HepG2 (cell line): ENCODE measurements around the gene MS4A2. TPM values are rescaled to one million over a fixed set of nuclear protein-coding genes. Genes with fewer than 3 reads are reported as not detected.

ENCODE experiments used
- ATAC-seq: fragments of 200-7000 bp; cut with Tn5 transposase; 3 replicates; pipeline ENCODE4 v1.9.1; 2020; ENCODE audit warnings: mild to moderate bottlenecking, moderate library complexity
- BruUV-seq: library from RNA; stranded (reverse); fragments of 400-500 nt; replicated peaks from 2 replicates; lab custom pipeline; 2021; lab: Mats Ljungman, UMichigan
- CTCF ChIA-PET: fragments of 300-600 bp; formaldehyde crosslinking; extraction: SDS; loops from one replicate; lab custom pipeline; 2021; ENCODE audit warnings: low total read pairs, inconsistent platforms, low intra/inter-chr PET ratio; lab: Yijun Ruan, JAX
- POLR2A ChIA-PET: fragments of 350-600 bp; sonication (Branson Sonifier 250); formaldehyde crosslinking; loops from one replicate; lab custom pipeline; 2020; ENCODE audit warnings: antibody characterized with exemption, inconsistent platforms; lab: Yijun Ruan, JAX
- DNase-seq: peaks from one replicate; pipeline ENCODE4 v3.0.0-alpha.2; 2015; ENCODE audit warnings: low spot score
- FAIRE-seq: peaks from 3 replicates; lab custom pipeline; 2011; peaks lifted over from hg19 to GRCh38; lab: Jason Lieb, UNC
- H2AFZ ChIP-seq: one replicate; pipeline ENCODE4 v1.6.1; 2011; ENCODE audit warnings: low read length, inconsistent platforms
- H3K27ac ChIP-seq: fragments of 300-600 bp; 3 replicates; pipeline ENCODE4 v1.8.0; 2011; ENCODE audit warnings: mixed run types, mild to moderate bottlenecking, mixed read lengths, low read length, inconsistent platforms; ENCODE audit not compliant: insufficient read depth; ENCODE audit errors: extremely low read length
- H3K27me3 ChIP-seq, 2 experiments: fragments of 200-600 bp in 1 of 2; 2 replicates in 1 of 2; 3 replicates in 1 of 2; pipeline versions ENCODE4 v1.6.0 to v1.8.0; 2011; ENCODE audit warnings: low read length in 2 of 2, mild to moderate bottlenecking in 2 of 2, moderate library complexity in 2 of 2, inconsistent platforms in 1 of 2; ENCODE audit not compliant: insufficient read depth in 2 of 2, control insufficient read depth in 1 of 2
- H3K36me3 ChIP-seq, 2 experiments: fragments of 200-600 bp in 1 of 2; replicated peaks in 1 of 2; 2 replicates in 1 of 2; 3 replicates in 1 of 2; pipeline versions ENCODE4 v1.5.1 to v1.8.0; 2011; ENCODE audit warnings: low read length in 2 of 2, inconsistent platforms in 1 of 2; ENCODE audit not compliant: insufficient read depth in 2 of 2, control insufficient read depth in 1 of 2
- H3K4me1 ChIP-seq: 2 replicates; pipeline ENCODE4 v1.5.1; 2012; ENCODE audit warnings: low read length, inconsistent platforms; ENCODE audit not compliant: insufficient read depth
- H3K4me2 ChIP-seq: 2 replicates; pipeline ENCODE4 v1.6.0; 2011; ENCODE audit warnings: low read depth, low read length, inconsistent platforms
- H3K4me3 ChIP-seq, 3 experiments: fragments of 200-600 bp in 1 of 3; sonication (generic), shearing (Covaris generic) in 1 of 3; replicated peaks in 1 of 3; 2 replicates each; pipeline ENCODE4 v1.5.1; 2011 to 2016; ENCODE audit warnings: low read length in 3 of 3, inconsistent platforms in 2 of 3, low read depth in 2 of 3, mild to moderate bottlenecking in 2 of 3, control low read depth in 1 of 3, mixed read lengths in 1 of 3; ENCODE audit not compliant: insufficient read depth in 1 of 3
- H3K79me2 ChIP-seq: one replicate; pipeline ENCODE4 v1.6.1; 2011; ENCODE audit warnings: low read length, inconsistent platforms; ENCODE audit not compliant: insufficient read depth
- H3K9ac ChIP-seq: 2 replicates; pipeline ENCODE4 v1.6.0; 2011; ENCODE audit warnings: mild to moderate bottlenecking, low read depth, low read length, inconsistent platforms; ENCODE audit not compliant: insufficient read depth
- H3K9me3 ChIP-seq: 2 replicates; pipeline ENCODE4 v1.5.1; 2012; ENCODE audit warnings: mild to moderate bottlenecking, low read length
- H4K20me1 ChIP-seq: 2 replicates; pipeline ENCODE4 v1.6.0; 2011; ENCODE audit warnings: inconsistent platforms, mild to moderate bottlenecking, low read length, moderate library complexity; ENCODE audit not compliant: insufficient read depth
- CREM ChIP-seq, 2 experiments: sonication (generic) in 1 of 2; formaldehyde crosslinking in 1 of 2; IDR thresholded peaks; 2 replicates each; pipeline versions ENCODE4 v1.4.0 to v1.6.1; 2016 to 2020; ENCODE audit warnings: antibody characterized with exemption in 1 of 2, mild to moderate bottlenecking in 1 of 2, missing genetic modification reagents in 1 of 2
- HCFC1 ChIP-seq: fragments of 150-350 bp; IDR thresholded peaks from 2 replicates; pipeline ENCODE4 v1.6.1; 2014; ENCODE audit warnings: low read depth, low read length
- HIVEP1 ChIP-seq: sonication (generic); formaldehyde crosslinking; IDR thresholded peaks from 2 replicates; pipeline ENCODE4 v1.4.0; 2020; ENCODE audit warnings: mild to moderate bottlenecking, missing genetic modification reagents
- HOXA9 ChIP-seq: sonication (generic); formaldehyde crosslinking; IDR thresholded peaks from 2 replicates; pipeline ENCODE4 v1.8.1; 2022; ENCODE audit warnings: missing genetic modification reagents, mild to moderate bottlenecking, moderate library complexity, borderline replicate concordance
- KMT2B ChIP-seq: IDR thresholded peaks from 2 replicates; pipeline ENCODE4 v1.6.1; 2016; ENCODE audit warnings: missing genetic modification reagents, missing compliant biosample characterization
- NFRKB ChIP-seq: fragments of 450-650 bp; IDR thresholded peaks from 2 replicates; pipeline ENCODE4 v1.6.1; 2017
- PPARG ChIP-seq: conservative IDR thresholded peaks from 2 replicates; pipeline ENCODE4 v1.6.1; 2016; ENCODE audit warnings: missing biosample characterization, missing genetic modification reagents
- SKI ChIP-seq: fragments of 450-650 bp; IDR thresholded peaks from one replicate; pipeline ENCODE4 v1.6.1; 2018; ENCODE audit warnings: mild to moderate bottlenecking; ENCODE audit not compliant: partially characterized antibody
- SMYD3 ChIP-seq: sonication (generic); formaldehyde crosslinking; IDR thresholded peaks from 2 replicates; pipeline ENCODE4 v1.8.1; 2023; ENCODE audit warnings: mild to moderate bottlenecking, missing genetic modification reagents
- TAF1 ChIP-seq: sonication (generic); formaldehyde crosslinking; IDR thresholded peaks from 2 replicates; pipeline ENCODE4 v1.4.0; 2020; ENCODE audit warnings: missing genetic modification reagents
- ZNF121 ChIP-seq: sonication (generic); formaldehyde crosslinking; IDR thresholded peaks from 2 replicates; pipeline ENCODE4 v1.5.0; 2020; ENCODE audit warnings: mild to moderate bottlenecking, missing genetic modification reagents
- ZNF563 ChIP-seq: sonication (generic); formaldehyde crosslinking; IDR thresholded peaks from 2 replicates; pipeline ENCODE4 v1.8.0; 2022; ENCODE audit warnings: mild to moderate bottlenecking, moderate library complexity, missing genetic modification reagents
- ZNF644 ChIP-seq: IDR thresholded peaks from 2 replicates; pipeline ENCODE4 v1.6.1; 2016; ENCODE audit warnings: low read depth
- ZNF747 ChIP-seq: sonication (generic); formaldehyde crosslinking; IDR thresholded peaks from 2 replicates; pipeline ENCODE4 v1.8.1; 2023; ENCODE audit warnings: missing genetic modification reagents, mild to moderate bottlenecking, borderline replicate concordance
- ZNF768 ChIP-seq: sonication (generic); formaldehyde crosslinking; IDR thresholded peaks from 2 replicates; pipeline ENCODE4 v1.4.0; 2020; ENCODE audit warnings: missing genetic modification reagents
- ZNF816 ChIP-seq: sonication (generic); formaldehyde crosslinking; IDR thresholded peaks from 2 replicates; pipeline ENCODE4 v1.8.0; 2022; ENCODE audit warnings: missing genetic modification reagents, mild to moderate bottlenecking, borderline replicate concordance
- ZNF878 ChIP-seq: sonication (generic); formaldehyde crosslinking; IDR thresholded peaks from 2 replicates; pipeline ENCODE4 v1.8.1; 2023; ENCODE audit warnings: mild to moderate bottlenecking, missing genetic modification reagents, moderate library complexity
- WGBS: methylation state at CpG from one replicate; pipeline ENCODE4 v1.1.6; 2017; ENCODE audit warnings: low lambda C conversion rate; 5-methylcytosine and 5-hydroxymethylcytosine counted together
- in situ Hi-C: cut with HindIII; loops from 2 replicates; pipeline ENCODE4 v1.10.0; 2017; ENCODE audit warnings: low pct_unique_long_range_greater_than_20kb; ENCODE audit not compliant: extremely low pct_ligation_motif_present
- intact Hi-C: fragments of 100-400 bp; cut with micrococcal nuclease; formaldehyde crosslinking; loops from one replicate; pipeline ENCODE4 v1.10.0; 2022; ENCODE audit not compliant: unreplicated experiment
- polyA plus RNA-seq, 8 experiments: library from polyadenylated mRNA; depleted of rRNA in 3 of 8; stranded (reverse) in 7 of 8; unstranded in 1 of 8; fragments of >200 nt; fragmentation: Illumina TruSeq in 4 of 8; extraction: Trizol in 4 of 8; gene quantifications; 2 replicates each; pipeline versions ENCODE4 v1.2.1 to v1.2.3, GENCODE V29; 2011 to 2016; ENCODE audit warnings: low read depth in 4 of 8, missing spikeins in 1 of 8, mixed read lengths in 1 of 8; ENCODE audit not compliant: insufficient read depth in 1 of 8
- total RNA-seq, 5 experiments: library from RNA; depleted of rRNA; stranded (reverse); fragments of >200 nt; fragmentation: Illumina TruSeq; extraction: Trizol; gene quantifications; 2 replicates each; pipeline ENCODE4 v1.2.3, GENCODE V29; 2016; ENCODE audit warnings: low read depth in 1 of 5
- TF ChIP-seq, protein P1 (sequence below): sonication (generic); formaldehyde crosslinking; IDR thresholded peaks from 2 replicates; pipeline ENCODE4 v1.5.1; 2020; ENCODE audit warnings: missing genetic modification reagents, mild to moderate bottlenecking, borderline replicate concordance

The MS4A2 gene
- total and polyA plus RNA-seq, 2 of the 13 experiments (the other 11 are each of a cell fraction or from before 2014, with no cell fraction given), result not detected

DNA sequence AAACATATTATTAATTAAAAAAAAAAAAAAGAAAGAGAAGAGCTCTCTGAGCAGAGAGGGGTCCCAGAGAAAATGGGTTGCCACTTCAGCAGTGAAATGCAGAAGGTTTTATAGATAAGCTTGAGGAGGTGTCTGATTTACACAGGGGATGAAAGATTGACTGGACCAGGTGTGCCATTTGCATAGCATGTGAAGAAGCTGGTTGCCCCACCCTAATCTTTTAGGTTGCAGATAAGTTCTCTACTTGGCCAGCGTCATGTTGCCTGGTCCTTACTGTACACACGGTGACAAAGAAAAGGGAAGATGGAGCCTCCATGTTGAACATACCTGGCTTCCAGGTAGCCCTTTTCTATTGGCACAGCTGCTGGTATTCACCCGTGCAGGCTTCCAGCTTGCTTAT, 41.4 kb downstream of the MS4A2 start:
- H3K9ac ChIP-seq, result no peak overlapping the region
- WGBS, result 37% methylated on average over 3 of the region's 3 CpGs
- H2AFZ ChIP-seq, result no peak overlapping the region
- FAIRE-seq (no peak), ATAC-seq (no peak), DNase-seq (no peak)
- H3K4me3 ChIP-seq, result no peak overlapping the region
- no TSS peak for BruUV-seq
- no peaks in the 10 kb centered on the region for H3K27me3 ChIP-seq
- intact Hi-C loops (loop anchor here (1.0 to 2.0 kb wide), 2 partner anchors 307 to 375 kb away; partner anchors contain the start of gene STX3), in situ Hi-C loops (loop anchor here (5.0 kb wide), 1 partner anchor 308 kb away; no protein-coding TSS in a partner anchor)
- POLR2A ChIA-PET, result no interaction called here
- no peak overlapping the region for H3K4me2 ChIP-seq
- H3K79me2 ChIP-seq, result no peaks in the 10 kb centered on the region
- H3K27ac ChIP-seq, result no peak overlapping the region
- no peaks in the 10 kb centered on the region for H3K36me3 ChIP-seq
- no peaks in the 10 kb centered on the region for H4K20me1 ChIP-seq
- no peaks in the 10 kb centered on the region; the same call in 1 of the 2 replicates for H3K9me3 ChIP-seq
- H3K4me1 ChIP-seq, result peaks cover 22% of the 10 kb centered on the region
- CTCF ChIA-PET, result interaction anchor here (1.1 to 2.4 kb wide), 2 partner anchors 304 to 307 kb away, joined by 3 to 29 read pairs; no protein-coding TSS in a partner anchor
- TF ChIP-seq CREM (IDR thresholded peaks at IDR 0.05), result no peak
- no peak for TF ChIP-seq CREM (CRISPR knock-in tag; IDR thresholded peaks at IDR 0.05)
- no peak for TF ChIP-seq ZNF878 (CRISPR knock-in tag)
- no peak for TF ChIP-seq ZNF768 (CRISPR knock-in tag)
- TF ChIP-seq HCFC1, result no peak
- TF ChIP-seq HOXA9, result no peak
- TF ChIP-seq, protein P1, sequence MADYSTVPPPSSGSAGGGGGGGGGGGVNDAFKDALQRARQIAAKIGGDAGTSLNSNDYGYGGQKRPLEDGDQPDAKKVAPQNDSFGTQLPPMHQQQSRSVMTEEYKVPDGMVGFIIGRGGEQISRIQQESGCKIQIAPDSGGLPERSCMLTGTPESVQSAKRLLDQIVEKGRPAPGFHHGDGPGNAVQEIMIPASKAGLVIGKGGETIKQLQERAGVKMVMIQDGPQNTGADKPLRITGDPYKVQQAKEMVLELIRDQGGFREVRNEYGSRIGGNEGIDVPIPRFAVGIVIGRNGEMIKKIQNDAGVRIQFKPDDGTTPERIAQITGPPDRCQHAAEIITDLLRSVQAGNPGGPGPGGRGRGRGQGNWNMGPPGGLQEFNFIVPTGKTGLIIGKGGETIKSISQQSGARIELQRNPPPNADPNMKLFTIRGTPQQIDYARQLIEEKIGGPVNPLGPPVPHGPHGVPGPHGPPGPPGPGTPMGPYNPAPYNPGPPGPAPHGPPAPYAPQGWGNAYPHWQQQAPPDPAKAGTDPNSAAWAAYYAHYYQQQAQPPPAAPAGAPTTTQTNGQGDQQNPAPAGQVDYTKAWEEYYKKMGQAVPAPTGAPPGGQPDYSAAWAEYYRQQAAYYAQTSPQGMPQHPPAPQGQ (CRISPR knock-in tag), result no peak
- no peak for TF ChIP-seq SKI
- TF ChIP-seq ZNF644 (CRISPR knock-in tag), result no peak
- TF ChIP-seq TAF1 (CRISPR knock-in tag), result no peak
- TF ChIP-seq ZNF563 (CRISPR knock-in tag), result no peak
- no peak for TF ChIP-seq ZNF121
- TF ChIP-seq SMYD3 (CRISPR knock-in tag), result no peak
- TF ChIP-seq KMT2B (CRISPR knock-in tag), result no peak
- TF ChIP-seq HIVEP1 (CRISPR knock-in tag), result no peak
- TF ChIP-seq ZNF747 (CRISPR knock-in tag), result no peak
- TF ChIP-seq PPARG (CRISPR knock-in tag), result no peak
- no peak for TF ChIP-seq ZNF816 (CRISPR knock-in tag)
- TF ChIP-seq NFRKB, result no peak
